ENCODE results near the gene CPLX3.

GRCh38 chr15:74798388-74799254 is 27.8 kb upstream of the CPLX3 start:
- TF ChIP-seq POLR2A (IDR thresholded peaks at IDR 0.05) (no peak), CTCF (IDR thresholded peaks at IDR 0.05) (no peak)

Data from uterus (tissue), 2 donors.